PFSK-1 (cell line): ENCODE data around the gene CRY2.

Experiments
- FOXP2 ChIP-seq: optimal IDR thresholded peaks from 2 replicates; pipeline ENCODE3; 2011; ENCODE audit warnings: borderline replicate concordance, control low read depth, inconsistent platforms; ENCODE audit not compliant: insufficient read depth; ENCODE audit errors: extremely low read length, extremely low read depth
- POLR2AphosphoS5 ChIP-seq: IDR thresholded peaks from 2 replicates; pipeline ENCODE4 v1.6.1; 2012; ENCODE audit warnings: low read depth, mild to moderate bottlenecking, control low read depth, low read length, moderate library complexity
- REST ChIP-seq, 2 experiments: IDR thresholded peaks; 2 replicates each; pipeline versions ENCODE4 v1.6.1 to v1.8.0; 2011 to 2012; ENCODE audit warnings: low read depth in 2 of 2, low read length in 2 of 2, control low read depth in 1 of 2, inconsistent platforms in 1 of 2, mild to moderate bottlenecking in 1 of 2, moderate library complexity in 1 of 2; ENCODE audit not compliant: insufficient read depth in 1 of 2
- SIN3A ChIP-seq: IDR thresholded peaks from 2 replicates; pipeline ENCODE4 v1.6.1; 2012; ENCODE audit warnings: mild to moderate bottlenecking, low read length, moderate library complexity, borderline replicate concordance; ENCODE audit not compliant: insufficient read depth
- TAF1 ChIP-seq: IDR thresholded peaks from 2 replicates; pipeline ENCODE4 v1.6.1; 2012; ENCODE audit warnings: low read length, control low read depth, borderline replicate concordance; ENCODE audit not compliant: insufficient read depth

GRCh38 chr11:45915446-45915845 lies 68.2 kb downstream of the CRY2 start:
- TF ChIP-seq TAF1 (no peak), POLR2AphosphoS5 (no peak), SIN3A (no peak), FOXP2 (no peak), REST (IDR thresholded peaks at IDR 0.05; ENCODE audit: insufficient read depth in 1 of 2, low read depth in 2 of 2, low read length in 2 of 2) (no peak)
